ENCODE measurements around the gene OSBPL2. TPM values are rescaled to one million over a fixed set of nuclear protein-coding genes. Genes with fewer than 3 reads are reported as not detected.

The OSBPL2 gene
- total RNA-seq, 1 experiment from 2014 or later, result 115 TPM

GRCh38 chr20:62242176-62242575 is 3.9 kb downstream of the OSBPL2 start:
- BruUV-seq (replicated peaks), result no TSS peak
- Mint-ChIP-seq H3K4me3 (ENCODE audit: low read depth, unreplicated experiment) (peak overlapping the region; percentile 88), H3K9me3 (ENCODE audit: low read depth, unreplicated experiment) (no peaks in the 10 kb centered on the region)

DNA sequence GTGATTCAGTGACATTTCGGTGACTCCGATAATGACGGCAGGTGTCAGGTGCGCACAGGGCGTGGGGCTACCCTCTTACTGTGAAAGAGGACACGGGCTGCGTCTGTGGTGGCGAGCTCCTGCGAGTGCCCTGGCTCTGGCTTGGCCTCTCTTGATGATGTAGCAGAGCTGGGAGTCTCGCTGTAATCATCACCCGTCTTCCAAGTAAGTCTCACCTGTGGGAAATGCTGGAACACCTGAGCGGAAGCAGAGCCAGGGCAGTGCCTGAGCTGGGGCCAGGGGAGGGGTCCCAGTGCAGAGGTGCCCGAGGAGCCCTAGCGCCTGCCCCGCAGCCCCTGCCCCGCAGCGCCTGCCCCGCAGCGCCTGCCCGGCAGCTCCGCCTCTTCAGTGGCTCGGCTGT is 4.8 kb downstream of the OSBPL2 start:
- no peaks in the 10 kb centered on the region for H3K9me3 Mint-ChIP-seq (ENCODE audit: low read depth, unreplicated experiment)
- no peak for DNase-seq
- peaks cover 63% of the 10 kb centered on the region for H3K36me3 Mint-ChIP-seq (ENCODE audit: insufficient read depth, unreplicated experiment)
- TF ChIP-seq, protein P1, sequence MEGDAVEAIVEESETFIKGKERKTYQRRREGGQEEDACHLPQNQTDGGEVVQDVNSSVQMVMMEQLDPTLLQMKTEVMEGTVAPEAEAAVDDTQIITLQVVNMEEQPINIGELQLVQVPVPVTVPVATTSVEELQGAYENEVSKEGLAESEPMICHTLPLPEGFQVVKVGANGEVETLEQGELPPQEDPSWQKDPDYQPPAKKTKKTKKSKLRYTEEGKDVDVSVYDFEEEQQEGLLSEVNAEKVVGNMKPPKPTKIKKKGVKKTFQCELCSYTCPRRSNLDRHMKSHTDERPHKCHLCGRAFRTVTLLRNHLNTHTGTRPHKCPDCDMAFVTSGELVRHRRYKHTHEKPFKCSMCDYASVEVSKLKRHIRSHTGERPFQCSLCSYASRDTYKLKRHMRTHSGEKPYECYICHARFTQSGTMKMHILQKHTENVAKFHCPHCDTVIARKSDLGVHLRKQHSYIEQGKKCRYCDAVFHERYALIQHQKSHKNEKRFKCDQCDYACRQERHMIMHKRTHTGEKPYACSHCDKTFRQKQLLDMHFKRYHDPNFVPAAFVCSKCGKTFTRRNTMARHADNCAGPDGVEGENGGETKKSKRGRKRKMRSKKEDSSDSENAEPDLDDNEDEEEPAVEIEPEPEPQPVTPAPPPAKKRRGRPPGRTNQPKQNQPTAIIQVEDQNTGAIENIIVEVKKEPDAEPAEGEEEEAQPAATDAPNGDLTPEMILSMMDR (IDR thresholded peaks at IDR 0.05; ENCODE audit: unreplicated experiment), result no peak
- H3K4me1 Mint-ChIP-seq (ENCODE audit: low read depth, unreplicated experiment), result peaks cover 51% of the 10 kb centered on the region
- CTCF ChIA-PET, result no interaction called here
- H3K4me3 Mint-ChIP-seq (ENCODE audit: low read depth, unreplicated experiment), result no peak overlapping the region
- no TSS peak for BruUV-seq (replicated peaks)
- no peak overlapping the region for H3K27ac Mint-ChIP-seq (ENCODE audit: unreplicated experiment)
- intact Hi-C loops (cut with micrococcal nuclease; ENCODE audit: unreplicated experiment), result no loop called here
- H3K27me3 Mint-ChIP-seq (ENCODE audit: unreplicated experiment), result no peaks in the 10 kb centered on the region

More at GRCh38 chr20:62242176-62242575, 3.9 kb downstream of the OSBPL2 start:
- Mint-ChIP-seq H3K36me3 (ENCODE audit: insufficient read depth, unreplicated experiment) (peaks cover 69% of the 10 kb centered on the region), H3K27me3 (ENCODE audit: unreplicated experiment) (no peaks in the 10 kb centered on the region), H3K4me1 (ENCODE audit: low read depth, unreplicated experiment) (peaks cover 59% of the 10 kb centered on the region), H3K27ac (ENCODE audit: unreplicated experiment) (peak overlapping the region; percentile 48)
- DNase-seq, result no peak
- intact Hi-C loops (cut with micrococcal nuclease; ENCODE audit: unreplicated experiment), result no loop called here
- CTCF ChIA-PET, result interaction anchor here (0.5 to 1.1 kb wide), 3 partner anchors 13 to 140 kb away, joined by 3 to 5 read pairs (median 4); no protein-coding TSS in a partner anchor
- TF ChIP-seq, protein P1 (IDR thresholded peaks at IDR 0.05; ENCODE audit: unreplicated experiment), result no peak

DNA sequence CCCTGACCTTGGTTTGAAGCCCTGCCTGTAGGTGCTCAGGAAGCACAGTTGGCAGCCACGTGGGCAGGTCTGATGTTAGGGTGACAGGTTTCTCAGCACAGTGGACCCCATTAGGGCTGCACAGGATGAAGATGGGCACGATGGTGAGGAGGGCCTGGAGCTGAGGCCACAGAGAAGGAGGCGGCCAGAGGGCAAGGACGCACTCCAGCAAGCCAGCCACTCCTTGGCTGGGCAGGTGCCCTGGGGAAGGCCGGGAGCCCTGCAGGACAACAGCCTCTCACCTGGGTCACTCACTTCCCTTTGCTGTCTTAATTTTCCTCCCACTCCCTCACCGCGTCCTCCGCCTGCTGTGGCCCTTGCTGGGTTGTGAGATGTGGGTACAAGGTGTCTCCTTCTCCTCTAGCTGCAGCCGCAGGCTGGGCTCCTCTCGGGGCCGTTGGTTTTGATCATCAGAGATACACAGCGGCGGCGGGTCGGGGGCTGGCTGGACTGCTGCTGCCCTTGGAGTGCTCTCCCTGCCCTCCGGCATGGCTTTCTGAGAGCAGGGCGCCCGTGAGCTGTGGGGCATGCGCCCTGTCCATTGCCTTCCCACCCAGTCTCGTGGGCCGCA is 5.7 kb downstream of the OSBPL2 start:
- DNase-seq, result no peak
- BruUV-seq (replicated peaks), result no TSS peak
- TF ChIP-seq, protein P1 (IDR thresholded peaks at IDR 0.05; ENCODE audit: unreplicated experiment), result no peak
- H3K27ac Mint-ChIP-seq (ENCODE audit: unreplicated experiment), result no peak overlapping the region
- H3K4me1 Mint-ChIP-seq (ENCODE audit: low read depth, unreplicated experiment), result peaks cover 50% of the 10 kb centered on the region
- intact Hi-C loops (cut with micrococcal nuclease; ENCODE audit: unreplicated experiment), result no loop called here
- no peaks in the 10 kb centered on the region for H3K27me3 Mint-ChIP-seq (ENCODE audit: unreplicated experiment)
- H3K4me3 Mint-ChIP-seq (ENCODE audit: low read depth, unreplicated experiment), result no peak overlapping the region
- peaks cover 54% of the 10 kb centered on the region for H3K36me3 Mint-ChIP-seq (ENCODE audit: insufficient read depth, unreplicated experiment)
- no peaks in the 10 kb centered on the region for H3K9me3 Mint-ChIP-seq (ENCODE audit: low read depth, unreplicated experiment)
- CTCF ChIA-PET, result no interaction called here

DNA sequence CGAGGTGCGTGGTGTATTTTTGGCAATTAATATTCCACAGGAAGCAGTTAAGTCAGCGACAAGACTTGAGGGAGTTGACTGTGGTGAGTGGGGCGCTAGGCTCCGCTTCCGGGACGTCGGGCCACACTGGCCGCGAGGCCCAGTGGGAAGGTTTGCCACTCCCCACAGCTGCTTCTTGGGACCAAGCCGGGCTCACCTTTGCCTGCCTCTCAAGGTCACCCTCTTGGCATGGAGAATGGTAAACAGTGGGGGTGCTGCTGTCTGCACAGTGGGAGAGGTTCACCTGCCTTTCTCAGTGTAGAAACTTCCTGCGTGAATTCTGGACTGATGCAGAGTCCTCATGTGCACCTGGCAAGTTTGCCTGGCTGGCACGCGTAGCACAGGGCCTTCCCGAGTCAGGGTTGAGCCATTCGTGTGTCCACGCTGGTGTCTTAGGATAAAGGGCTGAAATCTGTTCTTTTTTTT is 6.4 kb downstream of the OSBPL2 start:
- Mint-ChIP-seq H3K27ac (ENCODE audit: unreplicated experiment) (no peak overlapping the region), H3K9me3 (ENCODE audit: low read depth, unreplicated experiment) (no peaks in the 10 kb centered on the region), H3K4me3 (ENCODE audit: low read depth, unreplicated experiment) (no peak overlapping the region), H3K4me1 (ENCODE audit: low read depth, unreplicated experiment) (peaks cover 45% of the 10 kb centered on the region), H3K27me3 (ENCODE audit: unreplicated experiment) (no peaks in the 10 kb centered on the region), H3K36me3 (ENCODE audit: insufficient read depth, unreplicated experiment) (peaks cover 47% of the 10 kb centered on the region)
- intact Hi-C loops (cut with micrococcal nuclease; ENCODE audit: unreplicated experiment), result no loop called here
- TF ChIP-seq, protein P1 (IDR thresholded peaks at IDR 0.05; ENCODE audit: unreplicated experiment), result no peak
- no TSS peak for BruUV-seq (replicated peaks)
- DNase-seq, result no peak
- CTCF ChIA-PET, result interaction anchor here (0.6 kb wide), 1 partner anchor 578 kb away, joined by 4 read pairs; no protein-coding TSS in a partner anchor

Data from Calu3 (cell line).